Retinal pigment epithelial cell (primary cell): ENCODE data around the gene SLC35B3.

ENCODE experiments used
- DNase-seq: peaks from one replicate; pipeline ENCODE4 v3.0.0-alpha.2; 2010; ENCODE audit warnings: low read depth
- H3K4me3 ChIP-seq: 2 replicates; pipeline ENCODE4 v1.5.1; 2011; ENCODE audit warnings: mild to moderate bottlenecking, low read length, control low read depth, moderate library complexity
- TF ChIP-seq, protein P1 (sequence below): conservative IDR thresholded peaks from 2 replicates; pipeline ENCODE4 v1.5.1; 2011; ENCODE audit warnings: low read depth, low read length, control low read depth, inconsistent platforms

Gene SLC35B3

DNA sequence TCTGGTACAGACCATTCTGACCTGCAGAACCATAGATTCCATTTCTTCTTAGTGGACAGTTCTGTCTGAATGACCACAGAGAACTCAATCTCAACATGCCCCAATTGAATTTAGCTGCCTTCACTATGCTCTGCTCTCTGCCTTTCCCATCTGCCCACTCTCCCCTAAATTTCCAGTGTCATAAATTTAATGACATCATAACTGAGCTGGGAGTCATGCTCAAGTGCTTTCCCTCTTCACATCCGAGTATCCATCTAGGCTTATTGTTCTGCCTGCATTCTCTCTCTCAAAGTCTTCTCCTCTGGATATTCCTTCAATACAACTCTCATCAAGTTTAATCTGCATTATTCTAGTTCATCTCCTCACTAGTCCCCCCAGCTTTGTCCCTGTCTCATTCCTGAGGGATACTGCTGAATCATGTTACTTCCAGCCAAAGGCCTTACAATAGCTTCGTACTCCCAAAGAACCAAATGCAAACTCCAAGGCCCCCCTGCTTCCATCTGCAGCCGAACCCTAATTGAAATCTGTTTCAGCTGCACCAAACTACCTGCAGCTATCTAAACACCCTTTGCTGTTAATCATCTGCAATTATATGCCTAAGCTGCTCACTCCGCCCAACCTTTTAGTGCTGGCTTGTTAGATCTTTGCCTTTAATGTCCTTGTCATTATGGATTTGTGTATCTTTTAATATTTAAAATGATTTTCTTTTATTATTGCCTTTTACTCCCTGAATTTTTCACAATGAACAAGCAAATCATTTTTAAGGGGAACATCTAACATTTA is 46.1 kb downstream of the SLC35B3 start:
- DNase-seq = no peak
- TF ChIP-seq, protein P1, sequence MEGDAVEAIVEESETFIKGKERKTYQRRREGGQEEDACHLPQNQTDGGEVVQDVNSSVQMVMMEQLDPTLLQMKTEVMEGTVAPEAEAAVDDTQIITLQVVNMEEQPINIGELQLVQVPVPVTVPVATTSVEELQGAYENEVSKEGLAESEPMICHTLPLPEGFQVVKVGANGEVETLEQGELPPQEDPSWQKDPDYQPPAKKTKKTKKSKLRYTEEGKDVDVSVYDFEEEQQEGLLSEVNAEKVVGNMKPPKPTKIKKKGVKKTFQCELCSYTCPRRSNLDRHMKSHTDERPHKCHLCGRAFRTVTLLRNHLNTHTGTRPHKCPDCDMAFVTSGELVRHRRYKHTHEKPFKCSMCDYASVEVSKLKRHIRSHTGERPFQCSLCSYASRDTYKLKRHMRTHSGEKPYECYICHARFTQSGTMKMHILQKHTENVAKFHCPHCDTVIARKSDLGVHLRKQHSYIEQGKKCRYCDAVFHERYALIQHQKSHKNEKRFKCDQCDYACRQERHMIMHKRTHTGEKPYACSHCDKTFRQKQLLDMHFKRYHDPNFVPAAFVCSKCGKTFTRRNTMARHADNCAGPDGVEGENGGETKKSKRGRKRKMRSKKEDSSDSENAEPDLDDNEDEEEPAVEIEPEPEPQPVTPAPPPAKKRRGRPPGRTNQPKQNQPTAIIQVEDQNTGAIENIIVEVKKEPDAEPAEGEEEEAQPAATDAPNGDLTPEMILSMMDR = no peak
- H3K4me3 ChIP-seq = no peak overlapping the region

DNA sequence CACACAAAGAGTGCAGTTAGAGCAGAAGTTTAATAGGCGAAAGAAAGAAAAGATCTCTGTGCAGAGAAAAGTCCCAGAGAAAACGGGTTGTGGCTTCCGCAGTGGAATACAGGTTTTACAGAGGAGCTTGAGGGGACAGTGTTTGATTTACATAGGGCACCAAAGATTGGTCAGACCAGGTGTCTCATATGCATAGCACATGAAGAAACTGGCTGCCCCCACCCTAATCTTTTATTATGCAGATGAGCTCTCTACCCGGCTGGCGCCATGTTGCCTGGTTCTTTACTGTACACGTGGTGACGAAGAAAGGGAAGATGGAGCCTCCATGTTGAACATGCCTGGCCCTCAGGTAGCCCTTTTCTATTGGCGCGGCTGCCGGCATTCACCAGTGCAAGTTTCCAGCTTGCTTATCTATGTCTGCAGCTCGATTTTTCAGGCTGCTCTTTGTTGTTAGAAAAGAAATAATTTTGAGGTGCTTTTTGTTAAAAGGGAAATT is 47.4 kb downstream of the SLC35B3 start:
- H3K4me3 ChIP-seq = no peak overlapping the region
- TF ChIP-seq, protein P1 = no peak
- DNase-seq = no peak

DNA sequence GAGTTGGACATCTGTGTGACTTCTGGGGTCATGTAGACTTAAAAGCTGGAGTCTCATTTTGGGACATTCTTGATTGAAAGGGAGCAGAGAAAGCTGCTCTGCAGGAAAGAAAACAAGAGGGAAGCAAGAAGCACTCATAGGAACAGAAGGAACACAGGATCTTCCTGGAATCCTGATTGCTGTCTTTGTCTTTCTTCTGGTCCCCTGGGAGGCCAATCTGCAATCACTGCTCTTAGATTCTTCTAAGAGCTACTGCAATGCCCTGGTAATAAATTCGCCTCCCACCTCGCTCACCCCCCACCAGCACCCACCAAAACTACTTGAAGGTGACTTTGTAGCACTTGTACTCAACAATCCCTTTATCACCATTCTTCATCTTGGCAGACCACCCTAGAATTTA is 51.8 kb downstream of the SLC35B3 start:
- TF ChIP-seq, protein P1 = no peak
- no peak overlapping the region for H3K4me3 ChIP-seq
- DNase-seq = no peak

DNA sequence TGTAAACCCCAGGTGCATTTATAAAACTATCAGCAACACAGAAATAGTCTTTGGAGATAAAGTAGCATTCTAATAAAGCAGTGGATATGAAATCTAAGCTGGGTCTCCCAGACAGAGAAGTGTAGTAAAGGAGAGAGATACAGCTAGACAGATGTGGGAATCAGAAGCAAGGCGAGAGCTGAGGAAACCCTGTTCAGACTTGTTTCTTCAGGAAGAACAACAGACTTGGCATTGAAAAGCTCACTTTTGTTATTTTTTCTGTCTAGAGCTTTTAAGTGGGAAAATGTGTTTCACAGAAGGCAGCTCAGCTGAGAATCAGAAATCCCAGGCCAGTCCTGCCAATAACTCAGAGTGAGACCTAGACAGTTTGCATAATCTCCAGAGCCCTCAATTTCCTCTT is 52.9 kb downstream of the SLC35B3 start:
- TF ChIP-seq, protein P1 = no peak
- H3K4me3 ChIP-seq = no peak overlapping the region
- DNase-seq = no peak

DNA sequence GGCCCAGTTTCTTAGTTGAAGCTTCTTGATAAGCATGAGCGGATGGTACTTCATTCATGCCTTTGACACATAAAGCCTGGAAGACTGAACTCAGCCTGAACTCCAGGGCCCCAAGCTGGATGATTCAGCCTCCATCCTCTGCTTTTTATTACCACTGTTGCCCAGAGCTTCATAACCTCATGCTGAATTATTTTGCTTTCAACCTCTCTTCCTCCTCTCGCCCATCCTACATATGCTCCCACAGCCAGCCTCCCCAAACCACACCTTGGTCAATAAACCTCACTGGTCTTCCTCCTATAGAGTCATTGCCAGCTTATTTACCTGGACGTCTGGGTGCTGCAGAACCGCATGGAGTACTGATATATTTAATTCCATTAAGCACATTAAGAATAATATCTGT is 59.4 kb downstream of the SLC35B3 start:
- TF ChIP-seq, protein P1 = no peak
- no peak overlapping the region for H3K4me3 ChIP-seq
- no peak for DNase-seq
